ENCODE data around the gene PRR9. TPM values are rescaled to one million over a fixed set of nuclear protein-coding genes. Genes with fewer than 3 reads are reported as not detected.

PRR9 gene
- total RNA-seq, 1 donor from 2014 or later, result not detected

DNA sequence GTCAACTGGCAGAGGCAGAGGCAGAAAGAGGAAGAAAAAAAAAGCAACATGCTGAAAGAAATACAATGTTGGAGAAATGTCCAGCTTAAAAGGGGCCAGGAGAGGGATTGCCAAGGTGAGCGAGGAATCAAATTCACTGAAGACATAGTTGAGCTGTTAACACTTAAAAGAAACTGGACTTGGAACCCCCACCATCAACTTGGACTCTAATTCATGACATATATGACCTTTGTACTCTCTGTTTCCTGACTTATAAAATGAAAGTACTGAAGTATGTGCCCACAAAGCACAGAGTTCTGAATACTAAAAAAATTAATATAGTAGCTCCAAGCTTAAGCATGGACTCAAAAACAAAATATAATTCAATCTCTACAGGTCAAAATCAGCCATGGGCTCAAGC is 16.1 kb downstream of the PRR9 start:
- Mint-ChIP-seq H3K4me1 (ENCODE audit: low read depth, unreplicated experiment) (no peaks in the 10 kb centered on the region), H3K36me3 (ENCODE audit: unreplicated experiment) (no peaks in the 10 kb centered on the region), H3K9me3 (ENCODE audit: unreplicated experiment) (peaks cover 2% of the 10 kb centered on the region), H3K27ac (ENCODE audit: unreplicated experiment) (no peak overlapping the region), H3K4me3 (ENCODE audit: unreplicated experiment) (no peak overlapping the region), H3K27me3 (ENCODE audit: unreplicated experiment) (no peaks in the 10 kb centered on the region)
- no peak for DNase-seq
- TF ChIP-seq CTCF (IDR thresholded peaks at IDR 0.05; ENCODE audit: partially characterized antibody, unreplicated experiment), result no peak

- Mint-ChIP-seq H3K27me3 (ENCODE audit: unreplicated experiment) (peaks cover 1% of the 10 kb centered on the region), H3K4me3 (ENCODE audit: unreplicated experiment) (no peak overlapping the region), H3K4me1 (ENCODE audit: low read depth, unreplicated experiment) (no peaks in the 10 kb centered on the region), H3K9me3 (ENCODE audit: unreplicated experiment) (peaks cover 1% of the 10 kb centered on the region), H3K36me3 (ENCODE audit: unreplicated experiment) (no peaks in the 10 kb centered on the region), H3K27ac (ENCODE audit: unreplicated experiment) (no peak overlapping the region)
- no peak for DNase-seq
- no peak for TF ChIP-seq CTCF (IDR thresholded peaks at IDR 0.05; ENCODE audit: partially characterized antibody, unreplicated experiment)
Observed at GRCh38 chr1:153238527-153238926, 21.1 kb downstream of the PRR9 start.

GRCh38 chr1:153242160-153242559 is 24.8 kb downstream of the PRR9 start:
- TF ChIP-seq CTCF (IDR thresholded peaks at IDR 0.05; ENCODE audit: partially characterized antibody, unreplicated experiment), result no peak
- H3K9me3 Mint-ChIP-seq (ENCODE audit: unreplicated experiment), result peaks cover 4% of the 10 kb centered on the region
- H3K36me3 Mint-ChIP-seq (ENCODE audit: unreplicated experiment), result no peaks in the 10 kb centered on the region
- H3K27me3 Mint-ChIP-seq (ENCODE audit: unreplicated experiment), result peaks cover 1% of the 10 kb centered on the region
- no peaks in the 10 kb centered on the region for H3K4me1 Mint-ChIP-seq (ENCODE audit: low read depth, unreplicated experiment)
- DNase-seq, result no peak
- H3K4me3 Mint-ChIP-seq (ENCODE audit: unreplicated experiment), result no peak overlapping the region
- H3K27ac Mint-ChIP-seq (ENCODE audit: unreplicated experiment), result no peak overlapping the region

DNA sequence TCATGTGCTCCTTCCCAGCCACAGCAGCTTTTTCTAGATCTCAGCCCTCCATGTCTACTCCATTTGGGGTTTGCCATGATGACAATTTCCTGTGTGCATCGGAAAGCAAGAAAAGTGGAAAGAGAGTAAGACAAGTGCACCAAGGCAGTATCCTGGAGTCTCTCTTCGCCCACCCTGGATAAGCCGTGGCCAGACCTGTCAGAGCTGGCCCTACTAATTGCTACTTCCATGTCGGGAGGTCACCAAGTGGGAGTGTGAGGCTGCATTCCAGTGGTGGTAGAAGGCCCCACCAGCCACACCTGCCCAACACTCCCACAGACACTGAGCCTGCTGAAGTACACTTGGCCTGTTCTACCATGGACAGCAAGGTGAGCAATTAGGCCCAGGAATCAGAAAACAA is 28.1 kb downstream of the PRR9 start:
- H3K4me1 Mint-ChIP-seq (ENCODE audit: low read depth, unreplicated experiment), result no peaks in the 10 kb centered on the region
- H3K9me3 Mint-ChIP-seq (ENCODE audit: unreplicated experiment), result peaks cover 6% of the 10 kb centered on the region
- no peaks in the 10 kb centered on the region for H3K36me3 Mint-ChIP-seq (ENCODE audit: unreplicated experiment)
- no peak for TF ChIP-seq CTCF (IDR thresholded peaks at IDR 0.05; ENCODE audit: partially characterized antibody, unreplicated experiment)
- H3K4me3 Mint-ChIP-seq (ENCODE audit: unreplicated experiment), result no peak overlapping the region
- H3K27me3 Mint-ChIP-seq (ENCODE audit: unreplicated experiment), result no peaks in the 10 kb centered on the region
- no peak for DNase-seq
- no peak overlapping the region for H3K27ac Mint-ChIP-seq (ENCODE audit: unreplicated experiment)

DNA sequence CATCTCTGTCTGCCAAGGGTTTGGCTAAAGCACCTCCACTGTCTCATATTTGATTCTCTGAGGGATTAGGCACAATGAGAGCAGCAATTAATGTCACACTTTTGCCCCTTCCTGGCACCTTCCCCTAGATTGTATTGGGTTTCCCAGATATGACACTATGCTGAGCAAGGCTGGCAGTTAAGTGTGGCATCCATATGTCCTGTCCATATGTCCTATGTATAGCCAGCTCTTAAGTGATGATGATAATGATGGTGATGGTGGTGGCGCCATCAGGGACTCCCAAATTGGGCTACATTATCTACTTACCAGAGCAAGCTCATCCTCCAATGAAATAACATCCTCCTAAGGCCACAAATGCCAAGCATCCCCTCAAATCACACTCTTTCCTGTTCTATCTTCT is 28.6 kb downstream of the PRR9 start:
- no peak for TF ChIP-seq CTCF (IDR thresholded peaks at IDR 0.05; ENCODE audit: partially characterized antibody, unreplicated experiment)
- Mint-ChIP-seq H3K27ac (ENCODE audit: unreplicated experiment) (no peak overlapping the region), H3K9me3 (ENCODE audit: unreplicated experiment) (peaks cover 6% of the 10 kb centered on the region), H3K4me1 (ENCODE audit: low read depth, unreplicated experiment) (no peaks in the 10 kb centered on the region), H3K4me3 (ENCODE audit: unreplicated experiment) (no peak overlapping the region), H3K27me3 (ENCODE audit: unreplicated experiment) (peaks cover under 1% of the 10 kb centered on the region), H3K36me3 (ENCODE audit: unreplicated experiment) (no peaks in the 10 kb centered on the region)
- no peak for DNase-seq
